Esophagus squamous epithelium (tissue), 5 donors: ENCODE measurements around the gene LRBA. TPM values are rescaled to one million over a fixed set of nuclear protein-coding genes. Genes with fewer than 3 reads are reported as not detected.
"Not testable (repeated sequence)": the region's sequence is repeated elsewhere in the genome, so short reads cannot be mapped to it uniquely, and the experiment has no call there.

ENCODE experiments used
- DNase-seq: peaks from one replicate; lab custom pipeline; 2025; lab: John Stamatoyannopoulos, UW
- H3K27ac ChIP-seq, 4 donors: fragments of 200-600 bp; sonication (generic); one replicate each; pipeline ENCODE4 v1.5.1; 2016 to 2019; ENCODE audit warnings: mild to moderate bottlenecking in 1 of 4
- H3K27me3 ChIP-seq, 4 donors: fragments of 200-600 bp; sonication (generic); 1 replicate in 3 of 4; 2 replicates in 1 of 4; pipeline versions ENCODE4 v1.5.1 to v1.6.0; 2017 to 2021; ENCODE audit warnings: antibody characterized with exemption in 1 of 4
- H3K36me3 ChIP-seq, 3 donors: fragments of 200-600 bp; sonication (generic); one replicate each; pipeline ENCODE4 v1.5.1; 2016 to 2019
- H3K4me1 ChIP-seq, 3 donors: fragments of 200-600 bp; sonication (generic); one replicate each; pipeline ENCODE4 v1.5.1; 2017 to 2019
- H3K4me3 ChIP-seq, 4 donors: fragments of 200-600 bp; sonication (generic); 1 replicate in 3 of 4; 2 replicates in 1 of 4; pipeline ENCODE4 v1.5.1; 2016 to 2019; ENCODE audit warnings: mild to moderate bottlenecking in 2 of 4, moderate library complexity in 1 of 4
- H3K9me3 ChIP-seq, 3 donors: fragments of 200-600 bp; sonication (generic); one replicate each; pipeline ENCODE4 v1.5.1; 2016 to 2019
- CTCF ChIP-seq, 6 experiments: fragments of 450-650 bp in 4 of 6; fragments of 200-600 bp in 2 of 6; sonication (generic) in 2 of 6; IDR thresholded peaks; one replicate each; pipeline ENCODE4 v1.5.1; 2016 to 2019; ENCODE audit warnings: antibody characterized with exemption in 6 of 6, mild to moderate bottlenecking in 4 of 6, moderate library complexity in 4 of 6
- POLR2A ChIP-seq, 4 donors: fragments of 450-650 bp; IDR thresholded peaks; one replicate each; pipeline ENCODE4 v1.6.1; 2017; ENCODE audit warnings: antibody characterized with exemption in 4 of 4, mild to moderate bottlenecking in 4 of 4, moderate library complexity in 3 of 4
- WGBS, 2 donors: methylation state at CpG; one replicate each; pipeline ENCODE4 v1.1.5; 2018; 5-methylcytosine and 5-hydroxymethylcytosine counted together
- intact Hi-C: fragments of 100-400 bp; cut with DNase I; formaldehyde crosslinking; loops from one replicate; pipeline ENCODE4 v1.15.0; 2022
- total RNA-seq, 4 donors: library from RNA; depleted of rRNA; stranded (reverse); fragments of >200 nt; gene quantifications; one replicate each; pipeline ENCODE4 v1.1.0, GENCODE V29; 2016
- donor health status: DM: yes; HTN: yes; CAD: no.

The LRBA gene
- total RNA-seq, 4 donors from 2014 or later: 54.7 to 91.8 (median 66.2) TPM

DNA sequence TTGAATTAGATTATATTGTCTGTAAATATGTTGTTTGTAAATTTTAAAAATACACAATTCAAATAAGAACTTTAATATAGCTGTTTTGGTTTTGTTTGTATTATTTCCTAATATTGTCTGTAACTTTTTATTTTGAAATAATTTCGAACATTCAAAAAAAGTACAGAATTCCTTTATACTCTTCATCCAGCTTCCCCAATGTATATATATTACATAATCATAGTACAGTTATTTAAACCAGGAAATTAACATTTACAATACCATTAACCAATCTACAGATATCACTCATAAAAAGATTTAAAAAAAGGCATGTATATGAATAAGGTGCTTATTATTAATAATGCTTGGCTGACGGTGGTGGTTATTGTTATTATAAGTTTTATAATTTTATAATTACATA, 84.1 kb downstream of the LRBA start:
- 95% methylated on average over 2 of the region's 2 CpGs for WGBS, 2 donors

DNA sequence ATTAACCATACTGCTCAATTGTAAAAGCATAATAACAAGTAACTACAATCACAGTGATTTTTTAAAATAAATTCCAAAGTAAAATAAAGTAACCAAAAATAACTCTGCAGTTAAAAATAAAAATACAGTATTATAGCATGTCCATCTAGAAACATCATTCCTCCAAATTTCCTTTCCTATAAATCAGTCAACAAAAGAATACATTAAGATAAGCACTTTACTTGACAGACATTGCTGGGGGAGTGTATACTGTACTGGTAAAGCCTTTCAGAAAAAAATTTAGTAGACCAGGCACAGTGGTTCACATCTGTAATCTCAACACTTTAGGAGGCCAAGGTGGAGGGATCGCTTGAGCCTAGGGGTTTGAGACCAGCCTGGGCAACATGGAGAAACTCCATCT, 91.1 kb downstream of the LRBA start:
- Histone ChIP-seq H3K36me3 (peaks cover 0 to 73% (median 0%) of the 10 kb centered on the region in 3 donors), H3K9me3 (no peaks in the 10 kb centered on the region), H3K4me1 (peaks cover 0 to 5% (median 0%) of the 10 kb centered on the region in 3 donors), H3K27me3 (no peaks in the 10 kb centered on the region), H3K4me3 (no peak overlapping the region), H3K27ac (no peak overlapping the region)
- 70 to 100% methylated on average over 1 of the region's 1 CpG for WGBS, 2 donors
- no peak for TF ChIP-seq POLR2A (IDR thresholded peaks at IDR 0.05)
- TF ChIP-seq CTCF (IDR thresholded peaks at IDR 0.05): no peak
- intact Hi-C loops: no loop called here
- no peak for DNase-seq

More for the DNA sequence above, 84.1 kb downstream of the LRBA start:
- Histone ChIP-seq H3K4me3 (no peak overlapping the region), H3K27ac (no peak overlapping the region), H3K4me1 (no peaks in the 10 kb centered on the region), H3K27me3 (no peaks in the 10 kb centered on the region), H3K9me3 (no peaks in the 10 kb centered on the region), H3K36me3 (peaks cover 0 to 19% (median 0%) of the 10 kb centered on the region in 3 donors)
- no peak for DNase-seq
- no peak for TF ChIP-seq CTCF (IDR thresholded peaks at IDR 0.05)
- no peak for TF ChIP-seq POLR2A (IDR thresholded peaks at IDR 0.05)
- intact Hi-C loops: no loop called here

- H3K27ac ChIP-seq, H3K9me3 ChIP-seq, intact Hi-C loops, H3K27me3 ChIP-seq, H3K4me3 ChIP-seq, H3K4me1 ChIP-seq, DNase-seq: not testable (repeated sequence)
- 93 to 94% methylated on average over 5 to 9 of the region's 9 CpGs for WGBS, 2 donors
- peaks cover 0 to 79% (median 4%) of the 10 kb centered on the region in 3 donors for H3K36me3 ChIP-seq
Measured at GRCh38 chr4:150921486-150921885, 93.6 kb downstream of the LRBA start.

DNA sequence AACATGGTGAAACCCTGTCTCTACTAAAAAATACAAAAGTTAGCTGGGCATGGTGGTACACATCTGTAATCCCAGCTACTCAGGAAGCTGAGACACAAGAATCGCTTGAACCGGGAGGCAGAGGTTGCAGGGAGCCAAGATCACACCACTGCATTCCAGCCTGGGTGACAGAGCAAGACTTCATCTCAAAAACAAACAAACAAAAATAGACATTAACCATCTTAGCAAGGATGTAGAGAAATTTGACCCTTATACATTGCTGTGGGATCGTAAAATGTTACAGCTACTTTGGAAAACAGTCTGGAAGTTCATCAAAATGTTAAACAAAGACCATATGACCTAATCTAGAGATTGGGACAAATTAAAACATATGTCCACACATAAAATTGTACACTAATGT, 96.5 kb downstream of the LRBA start:
- intact Hi-C loops, H3K27me3 ChIP-seq, H3K4me1 ChIP-seq, DNase-seq, H3K9me3 ChIP-seq, H3K4me3 ChIP-seq, H3K27ac ChIP-seq: not testable (repeated sequence)
- H3K36me3 ChIP-seq: peaks cover 0 to 91% (median 8%) of the 10 kb centered on the region in 3 donors
- WGBS, 2 donors: 91 to 100% methylated on average over 3 of the region's 3 CpGs

DNA sequence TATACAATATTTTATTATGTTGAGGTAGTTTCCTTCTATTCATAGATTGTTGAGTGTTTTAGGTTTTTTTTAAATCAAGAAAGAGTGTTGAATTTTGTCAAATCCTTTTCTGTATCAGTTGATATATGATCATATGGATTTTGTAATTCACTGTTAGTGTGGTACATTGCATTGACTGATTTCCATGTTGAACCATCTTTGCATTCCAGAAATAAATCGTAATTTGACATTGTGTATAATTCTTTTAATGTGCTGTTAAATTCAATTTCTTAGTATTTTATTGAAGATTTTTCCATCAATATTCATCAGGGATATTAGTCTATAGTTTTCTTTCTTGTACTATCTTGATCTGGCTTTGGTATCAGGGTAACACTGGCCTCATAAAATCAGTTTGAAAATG, 103.8 kb downstream of the LRBA start:
- peaks cover 0 to 81% (median 11%) of the 10 kb centered on the region in 3 donors for H3K36me3 ChIP-seq
- H3K9me3 ChIP-seq: peaks cover 0 to 12% (median 0%) of the 10 kb centered on the region in 3 donors
- TF ChIP-seq POLR2A (IDR thresholded peaks at IDR 0.05) (no peak), CTCF (IDR thresholded peaks at IDR 0.05) (no peak)
- intact Hi-C loops: no loop called here
- no peak overlapping the region for H3K4me3 ChIP-seq
- H3K4me1 ChIP-seq: no peaks in the 10 kb centered on the region
- no peak overlapping the region for H3K27ac ChIP-seq
- DNase-seq: no peak
- WGBS, 2 donors: 93 to 100% methylated on average over 1 of the region's 1 CpG
- H3K27me3 ChIP-seq: no peaks in the 10 kb centered on the region

- intact Hi-C loops: no loop called here
- Histone ChIP-seq H3K9me3 (peaks cover 0 to 12% (median 0%) of the 10 kb centered on the region in 3 donors), H3K27me3 (no peaks in the 10 kb centered on the region), H3K4me3 (no peak overlapping the region), H3K36me3 (peaks cover 0 to 78% (median 10%) of the 10 kb centered on the region in 3 donors), H3K27ac (no peak overlapping the region), H3K4me1 (no peaks in the 10 kb centered on the region)
- TF ChIP-seq POLR2A (IDR thresholded peaks at IDR 0.05) (no peak), CTCF (IDR thresholded peaks at IDR 0.05) (no peak)
- WGBS, 2 donors: 77 to 82% methylated on average over 3 of the region's 3 CpGs
- DNase-seq: no peak
Measured at GRCh38 chr4:150909116-150909515, 106.0 kb downstream of the LRBA start.
